ENCODE measurements around the gene R3HDM4.

R3HDM4 gene

GRCh38 chr19:884420-885211 is 28.4 kb downstream of the R3HDM4 start:
- TF ChIP-seq SIN3A (IDR thresholded peaks at IDR 0.05; ENCODE audit: borderline replicate concordance, insufficient read depth, low read length) = no peak
- no peak for TF ChIP-seq POLR2AphosphoS5 (IDR thresholded peaks at IDR 0.05; ENCODE audit: low read depth, low read length)
- TF ChIP-seq FOXP2 (optimal IDR thresholded peaks at IDR 0.05; ENCODE audit: borderline replicate concordance, extremely low read depth, extremely low read length, insufficient read depth) = no peak
- no peak for TF ChIP-seq REST (IDR thresholded peaks at IDR 0.05; ENCODE audit: insufficient read depth in 1 of 2, low read depth in 2 of 2, low read length in 2 of 2)
- no peak for TF ChIP-seq TAF1 (IDR thresholded peaks at IDR 0.05; ENCODE audit: borderline replicate concordance, insufficient read depth, low read length)

GRCh38 chr19:883661-884211 is 29.3 kb downstream of the R3HDM4 start:
- no peak for TF ChIP-seq POLR2AphosphoS5 (IDR thresholded peaks at IDR 0.05; ENCODE audit: low read depth, low read length)
- no peak for TF ChIP-seq REST (IDR thresholded peaks at IDR 0.05; ENCODE audit: insufficient read depth in 1 of 2, low read depth in 2 of 2, low read length in 2 of 2)
- TF ChIP-seq SIN3A (IDR thresholded peaks at IDR 0.05; ENCODE audit: borderline replicate concordance, insufficient read depth, low read length) = no peak
- TF ChIP-seq TAF1 (IDR thresholded peaks at IDR 0.05; ENCODE audit: borderline replicate concordance, insufficient read depth, low read length) = no peak
- no peak for TF ChIP-seq FOXP2 (optimal IDR thresholded peaks at IDR 0.05; ENCODE audit: borderline replicate concordance, extremely low read depth, extremely low read length, insufficient read depth)

GRCh38 chr19:882871-883497 is 30.0 kb downstream of the R3HDM4 start:
- TF ChIP-seq SIN3A (IDR thresholded peaks at IDR 0.05; ENCODE audit: borderline replicate concordance, insufficient read depth, low read length) (no peak), TAF1 (IDR thresholded peaks at IDR 0.05; ENCODE audit: borderline replicate concordance, insufficient read depth, low read length) (no peak), POLR2AphosphoS5 (IDR thresholded peaks at IDR 0.05; ENCODE audit: low read depth, low read length) (no peak), REST (IDR thresholded peaks at IDR 0.05; ENCODE audit: insufficient read depth in 1 of 2, low read depth in 2 of 2, low read length in 2 of 2) (no peak), FOXP2 (optimal IDR thresholded peaks at IDR 0.05; ENCODE audit: borderline replicate concordance, extremely low read depth, extremely low read length, insufficient read depth) (no peak)

- TF ChIP-seq TAF1 (IDR thresholded peaks at IDR 0.05; ENCODE audit: borderline replicate concordance, insufficient read depth, low read length) (no peak), REST (IDR thresholded peaks at IDR 0.05; ENCODE audit: insufficient read depth in 1 of 2, low read depth in 2 of 2, low read length in 2 of 2) (no peak), POLR2AphosphoS5 (IDR thresholded peaks at IDR 0.05; ENCODE audit: low read depth, low read length) (no peak), FOXP2 (optimal IDR thresholded peaks at IDR 0.05; ENCODE audit: borderline replicate concordance, extremely low read depth, extremely low read length, insufficient read depth) (no peak), SIN3A (IDR thresholded peaks at IDR 0.05; ENCODE audit: borderline replicate concordance, insufficient read depth, low read length) (no peak)
These were observed 31.5 kb downstream of the R3HDM4 start for GRCh38 chr19:881385-882071.
